ENCODE data around the gene SPATS2L. TPM values are rescaled to one million over a fixed set of nuclear protein-coding genes. Genes with fewer than 3 reads are reported as not detected.

Gene SPATS2L
- total RNA-seq, 1 donor: 65.6 TPM

GRCh38 chr2:200322607-200323006, 16.1 kb downstream of the SPATS2L start:
- no peak for DNase-seq (ENCODE audit: low read depth)
- no peak for TF ChIP-seq CTCF (IDR thresholded peaks at IDR 0.05; ENCODE audit: insufficient read depth, low read depth, low read length)
- no peak overlapping the region for H3K4me3 ChIP-seq (ENCODE audit: low read depth, low read length)

DNA sequence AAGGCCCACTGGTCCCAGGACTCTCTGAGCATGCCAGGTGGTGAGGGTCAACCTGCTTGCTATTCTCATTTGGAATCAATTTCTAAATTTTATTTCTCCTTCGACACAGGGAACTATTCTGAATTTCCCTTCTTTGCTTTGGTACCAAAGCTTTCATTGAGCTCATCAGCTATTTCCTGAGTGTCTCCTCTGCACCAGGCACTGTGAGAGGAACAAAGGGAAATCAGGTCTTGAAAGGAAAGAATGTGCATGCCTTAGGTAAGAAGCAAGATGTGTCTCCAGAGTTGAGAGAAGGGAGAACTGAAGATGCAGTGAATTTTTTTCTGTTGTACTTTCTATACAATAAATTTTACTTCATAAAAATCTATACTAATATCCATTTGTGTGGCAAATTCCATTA, 17.9 kb downstream of the SPATS2L start:
- TF ChIP-seq CTCF (IDR thresholded peaks at IDR 0.05; ENCODE audit: insufficient read depth, low read depth, low read length): no peak
- no peak for DNase-seq (ENCODE audit: low read depth)
- H3K4me3 ChIP-seq (ENCODE audit: low read depth, low read length): no peak overlapping the region

GRCh38 chr2:200329384-200329783, 22.9 kb downstream of the SPATS2L start:
- TF ChIP-seq CTCF (IDR thresholded peaks at IDR 0.05; ENCODE audit: insufficient read depth, low read depth, low read length): no peak
- DNase-seq (ENCODE audit: low read depth): no peak
- no peak overlapping the region for H3K4me3 ChIP-seq (ENCODE audit: low read depth, low read length)

- H3K4me3 ChIP-seq (ENCODE audit: low read depth, low read length): no peak overlapping the region
- no peak for TF ChIP-seq CTCF (IDR thresholded peaks at IDR 0.05; ENCODE audit: insufficient read depth, low read depth, low read length)
- DNase-seq (ENCODE audit: low read depth): no peak
Measured at GRCh38 chr2:200329798-200330197, 23.3 kb downstream of the SPATS2L start.

- H3K4me3 ChIP-seq (ENCODE audit: low read depth, low read length): no peak overlapping the region
- no peak for TF ChIP-seq CTCF (IDR thresholded peaks at IDR 0.05; ENCODE audit: insufficient read depth, low read depth, low read length)
- DNase-seq (ENCODE audit: low read depth): no peak
Measured at GRCh38 chr2:200330351-200331060, 24.0 kb downstream of the SPATS2L start.

DNA sequence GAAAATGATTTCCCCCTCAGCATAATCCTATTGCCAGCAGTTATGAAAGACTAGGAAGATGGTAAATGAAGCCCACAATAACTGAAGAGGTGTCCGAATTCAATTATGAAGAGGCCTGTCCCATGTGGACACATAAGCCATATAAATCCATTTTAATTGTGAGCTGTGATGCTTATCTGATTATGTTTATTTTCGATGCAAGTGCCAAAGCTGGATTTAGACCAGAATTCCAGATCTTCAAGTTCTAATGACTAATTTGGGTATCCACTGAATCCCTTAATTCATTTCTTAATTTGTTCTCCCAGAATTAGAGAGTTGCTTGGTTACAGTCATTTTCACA, 24.5 kb downstream of the SPATS2L start:
- no peak for DNase-seq (ENCODE audit: low read depth)
- TF ChIP-seq CTCF (IDR thresholded peaks at IDR 0.05; ENCODE audit: insufficient read depth, low read depth, low read length): no peak
- no peak overlapping the region for H3K4me3 ChIP-seq (ENCODE audit: low read depth, low read length)

GRCh38 chr2:200335657-200336056, 29.2 kb downstream of the SPATS2L start:
- no peak overlapping the region for H3K4me3 ChIP-seq (ENCODE audit: low read depth, low read length)
- TF ChIP-seq CTCF (IDR thresholded peaks at IDR 0.05; ENCODE audit: insufficient read depth, low read depth, low read length): no peak
- DNase-seq (ENCODE audit: low read depth): no peak

All from fibroblast of villous mesenchyme (primary cell).